Right renal cortex interstitium (tissue), 3 donors: Measurements from ENCODE around the gene KIF26A. TPM values are rescaled to one million over a fixed set of nuclear protein-coding genes. Genes with fewer than 3 reads are reported as not detected.

Source experiments
- DNase-seq, 3 donors: peaks; one replicate each; pipeline ENCODE4 v3.0.0-alpha.2; 2013; ENCODE audit warnings: low read depth in 3 of 3, low spot score in 2 of 3
- polyA plus RNA-seq, 3 donors: library from polyadenylated mRNA; unstranded; fragments of 120-200 nt; gene quantifications; one replicate each; pipeline ENCODE4 v1.2.1, GENCODE V29; 2013; ENCODE audit not compliant: insufficient read length in 3 of 3

Gene KIF26A
- polyA plus RNA-seq, 3 donors: 5.7 to 9.1 (median 9.1) TPM

- DNase-seq: no peak
Observed at GRCh38 chr14:104112113-104112505, 26.3 kb upstream of the KIF26A start.

GRCh38 chr14:104112609-104113571 lies 25.5 kb upstream of the KIF26A start:
- DNase-seq: no peak

GRCh38 chr14:104113631-104114420 lies 24.6 kb upstream of the KIF26A start:
- DNase-seq: no peak

GRCh38 chr14:104114421-104115130 lies 23.8 kb upstream of the KIF26A start:
- no peak for DNase-seq

- DNase-seq: no peak
Observed at GRCh38 chr14:104115131-104115600, 23.2 kb upstream of the KIF26A start.

- DNase-seq: no peak
Observed at GRCh38 chr14:104115691-104116287, 22.6 kb upstream of the KIF26A start.

- no peak for DNase-seq
Observed at GRCh38 chr14:104116288-104116755, 22.1 kb upstream of the KIF26A start.

GRCh38 chr14:104116756-104117340 lies 21.5 kb upstream of the KIF26A start:
- no peak for DNase-seq

GRCh38 chr14:104117341-104118005 lies 20.9 kb upstream of the KIF26A start:
- no peak for DNase-seq

- DNase-seq: no peak
Observed at GRCh38 chr14:104118006-104118844, 20.2 kb upstream of the KIF26A start.

- no peak for DNase-seq
Observed at GRCh38 chr14:104119119-104119487, 19.3 kb upstream of the KIF26A start.

GRCh38 chr14:104119488-104120251 lies 18.7 kb upstream of the KIF26A start:
- no peak for DNase-seq

- DNase-seq: no peak
Observed at GRCh38 chr14:104120281-104120741, 18.1 kb upstream of the KIF26A start.

GRCh38 chr14:104121142-104121541 lies 17.2 kb upstream of the KIF26A start:
- no peak for DNase-seq

GRCh38 chr14:104123879-104124278 lies 14.5 kb upstream of the KIF26A start:
- DNase-seq: no peak

- DNase-seq: no peak
Observed at GRCh38 chr14:104125011-104125410, 13.4 kb upstream of the KIF26A start.

- DNase-seq: no peak
Observed at GRCh38 chr14:104126753-104127152, 11.6 kb upstream of the KIF26A start.

GRCh38 chr14:104128981-104129380 lies 9.4 kb upstream of the KIF26A start:
- DNase-seq: no peak
